Fibroblast of the aortic adventitia (primary cell): Measurements from ENCODE around the gene EIF4E1B. TPM values are rescaled to one million over a fixed set of nuclear protein-coding genes. Genes with fewer than 3 reads are reported as not detected.

Source experiments
- DNase-seq: peaks from one replicate; pipeline ENCODE4 v3.0.0-alpha.2; 2010; ENCODE audit warnings: low read depth
- H3K4me3 ChIP-seq: 2 replicates; pipeline ENCODE4 v1.5.1; 2011; ENCODE audit warnings: low read depth, mild to moderate bottlenecking, control low read depth, low read length, moderate library complexity
- total RNA-seq: library from RNA; depleted of rRNA; stranded (reverse); fragments of >200 nt; gene quantifications from 2 replicates; pipeline ENCODE4 v1.2.3, GENCODE V29; 2012; ENCODE audit warnings: low replicate concordance
- TF ChIP-seq, protein P1 (sequence below): IDR thresholded peaks from 2 replicates; pipeline ENCODE4 v1.5.1; 2011; ENCODE audit warnings: mild to moderate bottlenecking, low read length, control low read depth, inconsistent platforms; ENCODE audit not compliant: insufficient read depth

The EIF4E1B gene
- total RNA-seq, 1 donor = not detected

DNA sequence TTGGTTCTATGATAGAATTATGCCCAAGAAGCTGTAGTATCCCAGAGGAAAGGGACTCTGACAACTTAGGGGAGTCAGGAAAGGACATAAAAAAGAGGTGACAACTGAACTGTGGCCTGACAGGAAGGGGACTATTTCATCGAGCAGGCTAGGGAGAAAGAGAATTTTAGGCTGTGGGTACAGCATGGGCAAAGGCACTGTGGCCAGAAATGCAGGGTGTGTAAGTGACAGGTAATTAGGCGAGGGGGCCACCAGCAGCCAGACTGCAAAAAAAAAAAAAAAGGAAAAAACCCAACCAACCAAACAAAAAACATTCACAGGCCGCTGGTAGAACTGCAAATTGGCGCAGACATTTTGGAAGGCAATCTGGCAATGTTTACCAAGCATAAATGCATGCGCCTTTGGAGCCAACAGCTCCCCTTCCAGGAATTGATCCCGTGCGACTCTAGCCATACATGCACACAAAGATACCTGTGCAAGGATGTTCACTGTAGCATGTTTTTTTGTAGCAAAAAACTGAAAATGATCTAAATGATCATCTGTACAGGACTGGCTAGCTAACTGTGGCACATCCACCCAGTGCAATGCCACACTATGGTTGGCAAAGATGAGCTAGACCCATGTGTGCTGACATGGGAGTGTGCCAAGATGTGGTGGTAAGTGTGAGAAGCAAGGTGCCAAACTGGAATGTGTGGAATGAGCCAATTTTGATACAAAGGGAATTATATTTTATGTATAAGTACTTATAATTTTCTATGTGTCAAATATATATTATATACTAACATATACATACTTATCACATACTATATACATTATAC is 1.1 kb downstream of the EIF4E1B start:
- DNase-seq = no peak
- H3K4me3 ChIP-seq = no peak overlapping the region
- TF ChIP-seq, protein P1, sequence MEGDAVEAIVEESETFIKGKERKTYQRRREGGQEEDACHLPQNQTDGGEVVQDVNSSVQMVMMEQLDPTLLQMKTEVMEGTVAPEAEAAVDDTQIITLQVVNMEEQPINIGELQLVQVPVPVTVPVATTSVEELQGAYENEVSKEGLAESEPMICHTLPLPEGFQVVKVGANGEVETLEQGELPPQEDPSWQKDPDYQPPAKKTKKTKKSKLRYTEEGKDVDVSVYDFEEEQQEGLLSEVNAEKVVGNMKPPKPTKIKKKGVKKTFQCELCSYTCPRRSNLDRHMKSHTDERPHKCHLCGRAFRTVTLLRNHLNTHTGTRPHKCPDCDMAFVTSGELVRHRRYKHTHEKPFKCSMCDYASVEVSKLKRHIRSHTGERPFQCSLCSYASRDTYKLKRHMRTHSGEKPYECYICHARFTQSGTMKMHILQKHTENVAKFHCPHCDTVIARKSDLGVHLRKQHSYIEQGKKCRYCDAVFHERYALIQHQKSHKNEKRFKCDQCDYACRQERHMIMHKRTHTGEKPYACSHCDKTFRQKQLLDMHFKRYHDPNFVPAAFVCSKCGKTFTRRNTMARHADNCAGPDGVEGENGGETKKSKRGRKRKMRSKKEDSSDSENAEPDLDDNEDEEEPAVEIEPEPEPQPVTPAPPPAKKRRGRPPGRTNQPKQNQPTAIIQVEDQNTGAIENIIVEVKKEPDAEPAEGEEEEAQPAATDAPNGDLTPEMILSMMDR = no peak

DNA sequence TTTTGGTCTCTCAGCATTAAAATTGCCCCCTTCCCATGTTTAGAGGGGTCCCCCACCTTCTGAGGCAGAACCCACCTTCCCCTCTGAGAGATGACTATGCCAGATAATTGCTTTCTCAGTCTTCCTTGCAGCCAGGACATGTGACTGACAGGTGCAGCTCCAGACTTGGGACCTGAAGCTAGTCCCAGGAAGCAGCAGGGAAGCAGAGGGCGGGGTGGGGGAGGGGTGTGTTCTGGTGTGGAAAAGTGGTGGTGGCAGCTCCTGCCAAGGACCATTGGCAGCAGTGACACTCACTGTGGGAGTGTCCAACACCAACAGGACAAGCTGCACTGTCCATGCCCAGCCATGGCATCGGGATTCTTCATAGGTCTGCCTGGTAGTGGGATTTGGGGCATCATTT is 2.3 kb downstream of the EIF4E1B start:
- TF ChIP-seq, protein P1 = no peak
- no peak overlapping the region for H3K4me3 ChIP-seq
- DNase-seq = no peak

DNA sequence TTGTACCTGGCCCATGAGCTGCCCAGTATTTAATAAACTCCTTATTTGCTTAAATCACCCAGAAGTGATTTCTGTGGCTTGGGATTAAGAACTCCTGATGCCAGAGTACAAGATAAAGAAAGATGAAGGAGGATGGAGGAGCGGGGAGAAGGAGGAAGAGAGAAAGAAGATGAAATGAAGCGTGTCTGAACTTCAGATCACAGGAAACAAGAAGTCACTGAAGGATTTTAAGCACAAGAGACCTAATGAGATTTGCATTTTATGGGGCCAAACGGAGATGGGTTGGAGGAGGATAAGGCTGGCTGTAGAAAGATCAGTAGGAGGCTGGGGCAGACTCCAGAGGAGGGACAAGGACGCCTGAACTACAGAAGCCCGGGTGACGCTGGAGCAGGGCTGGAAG is 3.1 kb downstream of the EIF4E1B start:
- H3K4me3 ChIP-seq = no peak overlapping the region
- TF ChIP-seq, protein P1 = no peak
- no peak for DNase-seq

DNA sequence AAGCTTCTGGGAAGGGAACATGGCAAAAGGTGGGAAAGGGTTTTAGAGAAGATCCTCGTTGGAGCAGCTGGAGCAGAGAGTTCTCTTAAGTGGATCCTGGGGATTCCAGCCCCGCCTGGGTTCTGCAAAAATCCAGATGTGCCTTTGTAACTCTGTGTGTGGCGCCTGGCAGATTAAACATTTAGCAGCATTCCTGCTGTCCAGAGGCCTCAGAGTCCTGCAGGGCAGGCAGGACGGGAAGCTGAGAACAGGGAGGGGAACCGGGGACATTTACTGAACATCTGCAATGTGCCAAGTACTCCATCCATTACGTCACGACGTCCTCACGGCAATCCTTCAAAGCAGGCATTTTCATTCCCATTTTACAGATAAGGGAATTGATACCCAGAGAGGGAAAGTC is 6.0 kb downstream of the EIF4E1B start:
- no peak overlapping the region for H3K4me3 ChIP-seq
- TF ChIP-seq, protein P1 = no peak
- DNase-seq = peak; percentile 31

DNA sequence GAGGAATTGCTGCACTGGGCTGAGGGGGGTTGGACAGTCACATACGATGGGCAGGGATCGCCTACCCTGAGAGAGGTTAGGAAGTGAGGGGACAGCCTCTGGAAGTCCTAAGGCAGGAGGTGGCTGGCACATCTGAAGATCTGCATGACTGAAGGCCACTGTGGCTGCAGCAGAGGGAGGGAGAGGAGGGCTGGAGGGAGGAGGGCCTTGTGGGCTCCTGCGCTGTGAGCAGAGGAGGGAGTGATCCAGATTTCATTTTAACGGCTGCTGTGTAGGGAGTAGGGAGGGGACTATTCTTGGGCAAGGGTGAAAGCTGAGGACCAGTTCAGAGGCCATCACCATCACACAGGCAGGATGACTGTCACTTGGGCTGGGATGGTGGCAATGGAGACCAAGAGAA is 7.1 kb downstream of the EIF4E1B start:
- TF ChIP-seq, protein P1 = no peak
- no peak for DNase-seq
- no peak overlapping the region for H3K4me3 ChIP-seq

DNA sequence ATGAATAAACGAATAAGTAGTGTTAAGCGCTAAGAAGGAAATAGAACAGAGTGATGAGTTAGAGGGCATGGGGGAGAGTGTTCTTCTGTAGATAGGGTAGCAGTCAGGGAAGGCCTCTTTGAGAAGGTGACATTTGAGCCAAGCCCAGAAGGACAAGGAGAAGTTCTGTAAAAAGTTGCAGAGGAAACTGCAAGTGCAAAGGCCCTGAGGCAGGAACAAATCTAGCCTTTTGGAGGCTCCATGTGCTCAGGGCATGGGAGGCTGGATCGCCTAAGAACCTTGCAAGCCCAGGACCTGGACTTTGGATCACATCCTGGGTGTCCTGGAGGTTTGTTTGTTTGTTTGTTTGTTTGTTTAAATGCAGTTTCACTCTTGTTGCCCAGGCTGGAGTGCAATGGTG is 8.0 kb downstream of the EIF4E1B start:
- DNase-seq = no peak
- TF ChIP-seq, protein P1 = no peak
- no peak overlapping the region for H3K4me3 ChIP-seq

DNA sequence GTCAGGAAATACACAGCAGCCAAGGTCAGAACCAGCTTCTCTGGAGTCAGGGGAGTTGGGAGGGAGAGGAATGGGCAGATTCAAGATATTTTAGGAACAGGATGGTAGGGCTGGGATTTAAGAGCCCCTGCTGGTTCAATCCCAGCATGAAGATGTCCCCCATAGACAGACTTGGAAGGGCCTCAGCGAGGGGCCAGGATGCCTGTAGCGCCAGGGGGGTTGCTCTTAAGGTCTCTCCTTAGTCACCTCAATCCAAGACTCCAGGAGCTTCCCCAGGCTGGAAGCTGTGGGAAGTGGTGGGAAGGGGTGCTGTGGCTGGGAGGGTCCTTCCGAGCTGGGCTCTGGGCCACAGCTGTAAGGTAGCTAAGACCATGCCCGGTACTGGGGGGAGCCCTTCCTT is 8.7 kb downstream of the EIF4E1B start:
- no peak for DNase-seq
- H3K4me3 ChIP-seq = no peak overlapping the region
- TF ChIP-seq, protein P1 = no peak
